ENCODE data around the gene IL22RA2. TPM values are rescaled to one million over a fixed set of nuclear protein-coding genes. Genes with fewer than 3 reads are reported as not detected.

IL22RA2 gene
- polyA plus RNA-seq, 1 of the 3 experiments (the other 2 are of a cell fraction): not detected

GRCh38 chr6:137171824-137172733 lies 1.4 kb downstream of the IL22RA2 start:
- Histone ChIP-seq H3K4me2 (no peak overlapping the region), H3K36me3 (replicated peaks in 1 of 2; ENCODE audit: control insufficient read depth in 1 of 2, insufficient read depth in 2 of 2, low read length in 1 of 2) (no peaks in the 10 kb centered on the region), H3K9ac (no peak overlapping the region), H3F3A (replicated peaks; ENCODE audit: insufficient read depth) (no peaks in the 10 kb centered on the region), H3K27me3 (ENCODE audit: insufficient read depth) (no peaks in the 10 kb centered on the region), H4K20me1 (ENCODE audit: insufficient read depth) (no peaks in the 10 kb centered on the region), H2AFZ (ENCODE audit: low read depth) (no peak overlapping the region), H3K9me2 (no peaks in the 10 kb centered on the region), H3K4me3 (ENCODE audit: low read depth in 2 of 2, low read length in 1 of 2) (no peak overlapping the region), H3K9me3 (no peaks in the 10 kb centered on the region), H3K27ac (ENCODE audit: low read depth in 2 of 2, low read length in 1 of 2) (no peak overlapping the region), H3K4me1 (ENCODE audit: control insufficient read depth in 1 of 2, insufficient read depth in 2 of 2, low read depth in 1 of 2, low read length in 1 of 2) (no peaks in the 10 kb centered on the region; a peak in 1 of 4 replicates), H3K79me2 (ENCODE audit: insufficient read depth) (no peaks in the 10 kb centered on the region)
- TF ChIP-seq IRF3 (IDR thresholded peaks at IDR 0.05; ENCODE audit: low read depth, low read length) (no peak), REST (IDR thresholded peaks at IDR 0.05; ENCODE audit: low read depth, low read length) (no peak), JUND (IDR thresholded peaks at IDR 0.05) (no peak), MXI1 (IDR thresholded peaks at IDR 0.05; ENCODE audit: low read depth, low read length) (no peak), USF2 (IDR thresholded peaks at IDR 0.05; ENCODE audit: borderline replicate concordance, low read depth, low read length) (no peak), EP300 (IDR thresholded peaks at IDR 0.05; ENCODE audit: borderline replicate concordance in 1 of 2, low read depth in 1 of 2, low read length in 1 of 2) (no peak), RFX5 (IDR thresholded peaks at IDR 0.05; ENCODE audit: low read length) (no peak), YY1 (IDR thresholded peaks at IDR 0.05; ENCODE audit: low read depth) (no peak), NRF1 (IDR thresholded peaks at IDR 0.05; ENCODE audit: low read depth, low read length) (no peak), TCF12 (IDR thresholded peaks at IDR 0.05) (no peak), CTCF (IDR thresholded peaks at IDR 0.05) (no peak)
- POLR2A ChIA-PET: no interaction called here
- CTCF ChIA-PET: interaction anchor here (1.1 to 1.7 kb wide), 2 partner anchors 78 to 143 kb away, joined by 3 to 6 read pairs; no protein-coding TSS in a partner anchor
- no peak for DNase-seq
- 29% methylated on average over 13 of the region's 13 CpGs for WGBS (ENCODE audit: low lambda C conversion rate)
